Stomach (tissue), 9 donors: ENCODE data around the gene EOMES. TPM values are rescaled to one million over a fixed set of nuclear protein-coding genes. Genes with fewer than 3 reads are reported as not detected.

ENCODE experiments used
- DNase-seq, 2 donors: peaks; one replicate each; pipeline versions ENCODE4 v3.0.0 to v3.0.0-alpha.2; 2013 to 2019
- H3K27ac ChIP-seq, 5 donors: fragments of 200-600 bp in 4 of 5; sonication (generic) in 4 of 5; one replicate each; pipeline ENCODE4 v1.5.1; 2013 to 2019; ENCODE audit warnings: mild to moderate bottlenecking in 1 of 5, moderate library complexity in 1 of 5
- H3K27me3 ChIP-seq, 3 donors: fragments of 200-600 bp; sonication (generic); one replicate each; pipeline ENCODE4 v1.5.1; 2017 to 2019; ENCODE audit warnings: mixed run types in 1 of 3
- H3K36me3 ChIP-seq, 4 donors: fragments of 200-600 bp; sonication (generic); 1 replicate in 3 of 4; 2 replicates in 1 of 4; pipeline ENCODE4 v1.5.1; 2016 to 2019
- H3K4me1 ChIP-seq, 4 donors: fragments of 200-600 bp; sonication (generic); one replicate each; pipeline ENCODE4 v1.5.1; 2016 to 2019
- H3K4me3 ChIP-seq, 4 donors: fragments of 200-600 bp; sonication (generic) in 3 of 4; one replicate each; pipeline ENCODE4 v1.5.1; 2016 to 2019; ENCODE audit warnings: mild to moderate bottlenecking in 1 of 4
- H3K9me3 ChIP-seq, 4 donors: fragments of 200-600 bp; sonication (generic); one replicate each; pipeline ENCODE4 v1.5.1; 2016 to 2019
- EP300 ChIP-seq: sonication (generic); formaldehyde crosslinking; IDR thresholded peaks from one replicate; pipeline ENCODE4 v1.6.1; 2017; ENCODE audit warnings: antibody characterized with exemption
- POLR2A ChIP-seq, 4 donors: fragments of 450-650 bp; IDR thresholded peaks; one replicate each; pipeline ENCODE4 v1.6.1; 2016; ENCODE audit warnings: antibody characterized with exemption in 4 of 4, control low read depth in 2 of 4, mild to moderate bottlenecking in 1 of 4, moderate library complexity in 1 of 4
- POLR2AphosphoS5 ChIP-seq, 3 donors: sonication (generic); formaldehyde crosslinking; IDR thresholded peaks; one replicate each; pipeline ENCODE4 v1.6.1; 2016; ENCODE audit warnings: antibody characterized with exemption in 3 of 3
- WGBS, 5 donors: extraction: QIAGEN DNeasy Blood & Tissue Kit in 3 of 5; methylation state at CpG; one replicate each; pipeline versions ENCODE4 v1.1.5 to v1.1.7; 2013 to 2018; 5-methylcytosine and 5-hydroxymethylcytosine counted together
- intact Hi-C: fragments of 100-400 bp; cut with DNase I; formaldehyde crosslinking; loops from one replicate; pipeline ENCODE4 v1.15.1; 2023; ENCODE audit warnings: low total_unique reads
- polyA plus RNA-seq, 3 donors: library from polyadenylated mRNA; stranded (reverse); fragments of 200-250 nt; gene quantifications; one replicate each; pipeline ENCODE4 v1.2.3, GENCODE V29; 2013
- total RNA-seq, 5 donors: library from RNA; depleted of rRNA; stranded (reverse); fragments of >200 nt; gene quantifications; one replicate each; pipeline versions ENCODE4 v1.1.0 to v1.2.3, GENCODE V29; 2014 to 2016
- TF ChIP-seq, protein P1 (sequence below), 7 experiments: fragments of 450-650 bp in 4 of 7; fragments of 200-600 bp in 3 of 7; sonication (generic) in 3 of 7; IDR thresholded peaks; one replicate each; pipeline ENCODE4 v1.5.1; 2016 to 2019; ENCODE audit warnings: antibody characterized with exemption in 7 of 7, control low read depth in 2 of 7, mild to moderate bottlenecking in 1 of 7
- donor health status: healthy with polysubstance abuse.
- donor health status: Bipolar disorder and iron deficiency.
- donor health status: healthy.

The EOMES gene
- total and polyA plus RNA-seq, 8 donors = 0.10 to 0.58 (median 0.34) TPM; not detected in 4

DNA sequence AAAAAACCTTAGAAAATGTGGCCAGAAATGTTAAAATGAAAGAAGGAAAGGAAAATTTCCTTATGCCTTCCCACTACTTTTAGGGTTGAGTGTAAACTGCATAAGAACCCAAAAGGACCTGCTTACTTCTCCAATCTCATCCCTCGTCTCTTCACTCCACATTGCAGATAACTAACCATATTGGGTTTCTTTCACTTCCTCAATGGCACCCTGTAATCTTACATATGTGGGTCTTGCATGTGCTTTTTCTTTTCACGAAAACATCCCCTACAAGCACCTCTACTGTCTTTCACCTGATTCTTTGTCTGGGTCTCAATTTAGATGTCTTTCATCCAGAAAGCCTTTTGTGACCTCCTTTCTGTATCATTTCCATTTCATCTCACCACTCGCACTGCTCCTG is 23.1 kb downstream of the EOMES start:
- no peak overlapping the region for H3K27ac ChIP-seq
- no peak overlapping the region for H3K4me3 ChIP-seq
- TF ChIP-seq, protein P1, sequence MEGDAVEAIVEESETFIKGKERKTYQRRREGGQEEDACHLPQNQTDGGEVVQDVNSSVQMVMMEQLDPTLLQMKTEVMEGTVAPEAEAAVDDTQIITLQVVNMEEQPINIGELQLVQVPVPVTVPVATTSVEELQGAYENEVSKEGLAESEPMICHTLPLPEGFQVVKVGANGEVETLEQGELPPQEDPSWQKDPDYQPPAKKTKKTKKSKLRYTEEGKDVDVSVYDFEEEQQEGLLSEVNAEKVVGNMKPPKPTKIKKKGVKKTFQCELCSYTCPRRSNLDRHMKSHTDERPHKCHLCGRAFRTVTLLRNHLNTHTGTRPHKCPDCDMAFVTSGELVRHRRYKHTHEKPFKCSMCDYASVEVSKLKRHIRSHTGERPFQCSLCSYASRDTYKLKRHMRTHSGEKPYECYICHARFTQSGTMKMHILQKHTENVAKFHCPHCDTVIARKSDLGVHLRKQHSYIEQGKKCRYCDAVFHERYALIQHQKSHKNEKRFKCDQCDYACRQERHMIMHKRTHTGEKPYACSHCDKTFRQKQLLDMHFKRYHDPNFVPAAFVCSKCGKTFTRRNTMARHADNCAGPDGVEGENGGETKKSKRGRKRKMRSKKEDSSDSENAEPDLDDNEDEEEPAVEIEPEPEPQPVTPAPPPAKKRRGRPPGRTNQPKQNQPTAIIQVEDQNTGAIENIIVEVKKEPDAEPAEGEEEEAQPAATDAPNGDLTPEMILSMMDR (IDR thresholded peaks at IDR 0.05) = no peak
- TF ChIP-seq POLR2AphosphoS5 (IDR thresholded peaks at IDR 0.05) (no peak), POLR2A (IDR thresholded peaks at IDR 0.05) (no peak), EP300 (no peak)
- intact Hi-C loops = no loop called here
- no peak for DNase-seq
- no peaks in the 10 kb centered on the region for H3K4me1 ChIP-seq
- WGBS, 5 donors = 81 to 87% (median 84%) methylated on average over 3 of the region's 3 CpGs
- peaks cover 0 to 3% (median 0%) of the 10 kb centered on the region in 4 donors for H3K9me3 ChIP-seq
- no peaks in the 10 kb centered on the region for H3K27me3 ChIP-seq
- H3K36me3 ChIP-seq = no peaks in the 10 kb centered on the region

DNA sequence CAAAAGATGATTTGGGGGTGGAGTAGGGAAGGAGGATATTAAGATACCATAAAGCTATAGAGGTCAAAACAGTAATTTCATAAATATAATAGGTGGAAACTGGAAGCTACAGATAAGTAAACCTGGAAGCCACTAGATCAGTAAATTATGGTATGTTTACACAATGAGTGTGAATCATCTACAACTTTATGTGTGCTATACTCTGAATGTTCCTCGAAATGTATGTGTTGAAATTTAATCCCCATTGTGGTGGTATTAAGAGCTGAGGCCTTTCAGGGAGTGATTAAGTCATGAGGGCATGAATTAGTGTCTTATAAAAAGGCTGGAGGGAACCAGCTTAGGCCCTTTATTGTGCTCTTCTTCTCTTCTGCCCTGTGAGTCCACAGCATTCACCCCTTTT is 25.2 kb downstream of the EOMES start:
- 20 to 37% (median 29%) methylated on average over 1 of the region's 1 CpG for WGBS, 5 donors
- peaks cover 0 to 3% (median 0%) of the 10 kb centered on the region in 4 donors for H3K9me3 ChIP-seq
- no peaks in the 10 kb centered on the region for H3K4me1 ChIP-seq

DNA sequence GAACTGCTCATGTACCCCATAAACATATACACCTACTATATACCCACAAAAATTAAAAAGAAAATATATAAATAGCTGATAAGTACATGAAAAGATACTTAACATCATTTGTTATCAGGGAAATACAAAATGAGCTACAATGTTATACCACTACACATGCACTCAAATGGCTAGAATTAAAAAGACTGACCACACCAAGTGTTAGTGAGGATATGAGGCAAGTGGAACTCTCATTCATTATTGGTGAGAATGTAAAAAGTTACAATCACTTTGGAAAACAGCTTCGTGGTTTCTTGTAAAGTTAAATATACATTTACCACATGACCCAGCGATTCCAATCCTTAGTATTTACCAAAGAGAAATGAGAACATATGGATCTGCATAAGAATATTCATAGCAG is 26.5 kb downstream of the EOMES start:
- Histone ChIP-seq H3K9me3 (peaks cover 0 to 11% (median 5%) of the 10 kb centered on the region in 4 donors), H3K4me3 (no peak overlapping the region), H3K27ac (no peak overlapping the region), H3K27me3 (no peaks in the 10 kb centered on the region), H3K36me3 (no peaks in the 10 kb centered on the region), H3K4me1 (no peaks in the 10 kb centered on the region)
- 68 to 92% (median 81%) methylated on average over 2 of the region's 2 CpGs for WGBS, 5 donors
- TF ChIP-seq POLR2A (IDR thresholded peaks at IDR 0.05) = no peak
- no peak for TF ChIP-seq EP300
- TF ChIP-seq, protein P1 (IDR thresholded peaks at IDR 0.05) = no peak
- no peak for DNase-seq
- intact Hi-C loops = no loop called here

More for the DNA sequence above, 25.2 kb downstream of the EOMES start:
- no peak for DNase-seq
- intact Hi-C loops = no loop called here
- TF ChIP-seq POLR2A (IDR thresholded peaks at IDR 0.05) = no peak
- TF ChIP-seq, protein P1 (IDR thresholded peaks at IDR 0.05) = no peak
- no peak for TF ChIP-seq EP300
- TF ChIP-seq POLR2AphosphoS5 (IDR thresholded peaks at IDR 0.05) = no peak
- no peak overlapping the region for H3K27ac ChIP-seq
- H3K36me3 ChIP-seq = no peaks in the 10 kb centered on the region
- no peak overlapping the region for H3K4me3 ChIP-seq
- H3K27me3 ChIP-seq = no peaks in the 10 kb centered on the region

DNA sequence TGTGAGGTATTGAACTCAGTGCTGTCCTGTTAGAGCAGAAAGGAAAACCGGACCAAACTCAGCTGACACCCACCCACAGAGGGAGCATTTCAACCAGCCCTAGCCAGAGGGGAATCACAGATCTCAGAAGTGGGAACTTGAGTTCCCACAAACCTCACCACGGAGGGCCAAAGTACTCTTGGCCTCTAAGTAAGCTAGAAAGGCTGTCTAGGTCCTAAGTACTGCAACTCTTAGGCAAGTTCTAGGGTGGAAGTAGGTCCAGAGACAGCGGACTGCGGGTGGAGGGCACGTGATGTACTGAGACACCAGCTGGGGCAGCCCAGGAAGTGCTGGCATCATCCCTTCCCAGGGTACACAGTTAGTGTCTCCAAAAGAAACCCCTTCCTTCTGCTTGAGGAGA is 34.1 kb downstream of the EOMES start:
- 61 to 87% (median 85%) methylated on average over 2 to 5 of the region's 5 CpGs for WGBS, 5 donors
- Histone ChIP-seq H3K36me3 (no peaks in the 10 kb centered on the region), H3K9me3 (peaks cover 0 to 23% (median 9%) of the 10 kb centered on the region in 4 donors), H3K27me3 (no peaks in the 10 kb centered on the region), H3K27ac (no peak overlapping the region), H3K4me1 (no peaks in the 10 kb centered on the region), H3K4me3 (no peak overlapping the region)
- intact Hi-C loops = no loop called here
- no peak for DNase-seq
- TF ChIP-seq POLR2AphosphoS5 (IDR thresholded peaks at IDR 0.05) = no peak
- no peak for TF ChIP-seq POLR2A (IDR thresholded peaks at IDR 0.05)
- TF ChIP-seq EP300 = no peak
- TF ChIP-seq, protein P1 (IDR thresholded peaks at IDR 0.05) = no peak
